PFSK-1 (cell line): ENCODE results near the gene ATPAF1.

Experiments used
- FOXP2 ChIP-seq: optimal IDR thresholded peaks from 2 replicates; pipeline ENCODE3; 2011; ENCODE audit warnings: borderline replicate concordance, control low read depth, inconsistent platforms; ENCODE audit not compliant: insufficient read depth; ENCODE audit errors: extremely low read length, extremely low read depth
- POLR2AphosphoS5 ChIP-seq: IDR thresholded peaks from 2 replicates; pipeline ENCODE4 v1.6.1; 2012; ENCODE audit warnings: low read depth, mild to moderate bottlenecking, control low read depth, low read length, moderate library complexity
- SIN3A ChIP-seq: IDR thresholded peaks from 2 replicates; pipeline ENCODE4 v1.6.1; 2012; ENCODE audit warnings: mild to moderate bottlenecking, low read length, moderate library complexity, borderline replicate concordance; ENCODE audit not compliant: insufficient read depth
- TF ChIP-seq, protein P1 (sequence below), 2 experiments: IDR thresholded peaks; 2 replicates each; pipeline versions ENCODE4 v1.6.1 to v1.8.0; 2011 to 2012; ENCODE audit warnings: low read depth in 2 of 2, low read length in 2 of 2, control low read depth in 1 of 2, inconsistent platforms in 1 of 2, mild to moderate bottlenecking in 1 of 2, moderate library complexity in 1 of 2; ENCODE audit not compliant: insufficient read depth in 1 of 2

DNA sequence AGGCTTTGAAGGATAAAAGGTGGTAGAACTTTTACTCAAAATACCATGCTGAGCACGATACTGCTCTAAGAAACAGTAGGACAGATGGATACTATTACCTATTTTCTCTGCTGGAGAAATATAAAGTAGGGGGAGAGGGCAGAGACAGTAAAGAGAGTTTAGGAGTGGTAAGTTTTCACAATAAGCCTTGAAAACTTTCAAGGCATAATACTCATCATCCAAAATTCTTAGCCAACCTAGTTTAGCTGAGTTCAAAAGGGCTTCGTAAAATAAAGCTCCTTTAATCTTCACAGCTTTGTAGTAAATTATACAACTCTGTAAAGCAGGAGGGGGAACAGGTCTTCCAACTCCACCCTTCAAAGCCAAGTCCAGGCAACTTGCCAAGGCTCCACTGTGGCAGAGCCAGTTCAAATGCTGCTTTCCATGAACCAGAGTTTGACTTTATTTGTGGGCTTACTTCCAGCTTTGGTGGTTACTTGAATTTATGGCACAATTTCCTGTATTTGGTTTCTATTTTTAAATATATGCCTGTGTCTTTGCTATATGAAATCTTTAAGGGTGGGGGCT is 19.0 kb upstream of the ATPAF1 start:
- TF ChIP-seq POLR2AphosphoS5 = no peak
- TF ChIP-seq, protein P1, sequence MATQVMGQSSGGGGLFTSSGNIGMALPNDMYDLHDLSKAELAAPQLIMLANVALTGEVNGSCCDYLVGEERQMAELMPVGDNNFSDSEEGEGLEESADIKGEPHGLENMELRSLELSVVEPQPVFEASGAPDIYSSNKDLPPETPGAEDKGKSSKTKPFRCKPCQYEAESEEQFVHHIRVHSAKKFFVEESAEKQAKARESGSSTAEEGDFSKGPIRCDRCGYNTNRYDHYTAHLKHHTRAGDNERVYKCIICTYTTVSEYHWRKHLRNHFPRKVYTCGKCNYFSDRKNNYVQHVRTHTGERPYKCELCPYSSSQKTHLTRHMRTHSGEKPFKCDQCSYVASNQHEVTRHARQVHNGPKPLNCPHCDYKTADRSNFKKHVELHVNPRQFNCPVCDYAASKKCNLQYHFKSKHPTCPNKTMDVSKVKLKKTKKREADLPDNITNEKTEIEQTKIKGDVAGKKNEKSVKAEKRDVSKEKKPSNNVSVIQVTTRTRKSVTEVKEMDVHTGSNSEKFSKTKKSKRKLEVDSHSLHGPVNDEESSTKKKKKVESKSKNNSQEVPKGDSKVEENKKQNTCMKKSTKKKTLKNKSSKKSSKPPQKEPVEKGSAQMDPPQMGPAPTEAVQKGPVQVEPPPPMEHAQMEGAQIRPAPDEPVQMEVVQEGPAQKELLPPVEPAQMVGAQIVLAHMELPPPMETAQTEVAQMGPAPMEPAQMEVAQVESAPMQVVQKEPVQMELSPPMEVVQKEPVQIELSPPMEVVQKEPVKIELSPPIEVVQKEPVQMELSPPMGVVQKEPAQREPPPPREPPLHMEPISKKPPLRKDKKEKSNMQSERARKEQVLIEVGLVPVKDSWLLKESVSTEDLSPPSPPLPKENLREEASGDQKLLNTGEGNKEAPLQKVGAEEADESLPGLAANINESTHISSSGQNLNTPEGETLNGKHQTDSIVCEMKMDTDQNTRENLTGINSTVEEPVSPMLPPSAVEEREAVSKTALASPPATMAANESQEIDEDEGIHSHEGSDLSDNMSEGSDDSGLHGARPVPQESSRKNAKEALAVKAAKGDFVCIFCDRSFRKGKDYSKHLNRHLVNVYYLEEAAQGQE (IDR thresholded peaks at IDR 0.05; ENCODE audit: insufficient read depth in 1 of 2, low read depth in 2 of 2, low read length in 2 of 2) = no peak
- no peak for TF ChIP-seq FOXP2
- TF ChIP-seq SIN3A = no peak
